ENCODE measurements around the gene HCRTR1.

HCRTR1 gene

GRCh38 chr1:31642366-31642765, 24.9 kb downstream of the HCRTR1 start:
- H3K4me1 ChIP-seq (ENCODE audit: insufficient read depth, low read length) = peaks cover 9% of the 10 kb centered on the region
- no peaks in the 10 kb centered on the region for H3K9me3 ChIP-seq (ENCODE audit: control insufficient read depth, insufficient read depth, low read length)
- no peaks in the 10 kb centered on the region for H3K36me3 ChIP-seq (ENCODE audit: insufficient read depth, low read length)
- H3K9ac ChIP-seq (ENCODE audit: low read depth, low read length) = no peak overlapping the region

GRCh38 chr1:31642897-31643296, 25.4 kb downstream of the HCRTR1 start:
- Histone ChIP-seq H3K4me1 (ENCODE audit: insufficient read depth, low read length) (peaks cover 9% of the 10 kb centered on the region), H3K9ac (ENCODE audit: low read depth, low read length) (no peak overlapping the region), H3K9me3 (ENCODE audit: control insufficient read depth, insufficient read depth, low read length) (no peaks in the 10 kb centered on the region), H3K36me3 (ENCODE audit: insufficient read depth, low read length) (no peaks in the 10 kb centered on the region)

GRCh38 chr1:31643976-31644559, 26.6 kb downstream of the HCRTR1 start:
- no peaks in the 10 kb centered on the region for H3K9me3 ChIP-seq (ENCODE audit: control insufficient read depth, insufficient read depth, low read length)
- no peaks in the 10 kb centered on the region for H3K36me3 ChIP-seq (ENCODE audit: insufficient read depth, low read length)
- H3K4me1 ChIP-seq (ENCODE audit: insufficient read depth, low read length) = peaks cover 9% of the 10 kb centered on the region
- H3K9ac ChIP-seq (ENCODE audit: low read depth, low read length) = peak overlapping the region; percentile 79

GRCh38 chr1:31644560-31645273, 27.2 kb downstream of the HCRTR1 start, which contains the start of gene PEF1:
TSS of gene PEF1 (minus strand) at chr1:31644876. CDS start at chr1:31644864, 12 bp downstream.
- H3K9ac ChIP-seq (ENCODE audit: low read depth, low read length) = peak within 1 kb of the TSS; percentile 79
- peaks cover 9% of the 10 kb centered on the region for H3K4me1 ChIP-seq (ENCODE audit: insufficient read depth, low read length)
- H3K36me3 ChIP-seq (ENCODE audit: insufficient read depth, low read length) = no peaks in the 10 kb centered on the region
- no peaks in the 10 kb centered on the region for H3K9me3 ChIP-seq (ENCODE audit: control insufficient read depth, insufficient read depth, low read length)

- Histone ChIP-seq H3K36me3 (ENCODE audit: insufficient read depth, low read length) (no peaks in the 10 kb centered on the region), H3K9me3 (ENCODE audit: control insufficient read depth, insufficient read depth, low read length) (no peaks in the 10 kb centered on the region), H3K4me1 (ENCODE audit: insufficient read depth, low read length) (peaks cover 9% of the 10 kb centered on the region), H3K9ac (ENCODE audit: low read depth, low read length) (peak overlapping the region; percentile 79; the same call in 1 of the 2 replicates)
These were observed 27.7 kb downstream of the HCRTR1 start for GRCh38 chr1:31645274-31645568.

GRCh38 chr1:31646259-31646960, 28.9 kb downstream of the HCRTR1 start:
- Histone ChIP-seq H3K9me3 (ENCODE audit: control insufficient read depth, insufficient read depth, low read length) (no peaks in the 10 kb centered on the region), H3K36me3 (ENCODE audit: insufficient read depth, low read length) (no peaks in the 10 kb centered on the region), H3K9ac (ENCODE audit: low read depth, low read length) (no peak overlapping the region), H3K4me1 (ENCODE audit: insufficient read depth, low read length) (peaks cover 3% of the 10 kb centered on the region; the same call in 1 of the 2 replicates)

GRCh38 chr1:31647106-31647505, 29.6 kb downstream of the HCRTR1 start:
- Histone ChIP-seq H3K36me3 (ENCODE audit: insufficient read depth, low read length) (no peaks in the 10 kb centered on the region), H3K9ac (ENCODE audit: low read depth, low read length) (no peak overlapping the region), H3K4me1 (ENCODE audit: insufficient read depth, low read length) (no peaks in the 10 kb centered on the region; the same call in 1 of the 2 replicates), H3K9me3 (ENCODE audit: control insufficient read depth, insufficient read depth, low read length) (no peaks in the 10 kb centered on the region)

- Histone ChIP-seq H3K36me3 (ENCODE audit: insufficient read depth, low read length) (no peaks in the 10 kb centered on the region), H3K4me1 (ENCODE audit: insufficient read depth, low read length) (no peaks in the 10 kb centered on the region), H3K9ac (ENCODE audit: low read depth, low read length) (no peak overlapping the region), H3K9me3 (ENCODE audit: control insufficient read depth, insufficient read depth, low read length) (no peaks in the 10 kb centered on the region)
These were observed 30.7 kb downstream of the HCRTR1 start for GRCh38 chr1:31648190-31648589.

- no peaks in the 10 kb centered on the region for H3K4me1 ChIP-seq (ENCODE audit: insufficient read depth, low read length)
- H3K9me3 ChIP-seq (ENCODE audit: control insufficient read depth, insufficient read depth, low read length) = no peaks in the 10 kb centered on the region
- no peaks in the 10 kb centered on the region for H3K36me3 ChIP-seq (ENCODE audit: insufficient read depth, low read length)
- H3K9ac ChIP-seq (ENCODE audit: low read depth, low read length) = no peak overlapping the region
These were observed 31.3 kb downstream of the HCRTR1 start for GRCh38 chr1:31648641-31649357.

GRCh38 chr1:31650161-31651088, 32.9 kb downstream of the HCRTR1 start:
- Histone ChIP-seq H3K9ac (ENCODE audit: low read depth, low read length) (no peak overlapping the region), H3K36me3 (ENCODE audit: insufficient read depth, low read length) (no peaks in the 10 kb centered on the region), H3K9me3 (ENCODE audit: control insufficient read depth, insufficient read depth, low read length) (no peaks in the 10 kb centered on the region), H3K4me1 (ENCODE audit: insufficient read depth, low read length) (no peaks in the 10 kb centered on the region)

- no peaks in the 10 kb centered on the region for H3K36me3 ChIP-seq (ENCODE audit: insufficient read depth, low read length)
- no peaks in the 10 kb centered on the region for H3K9me3 ChIP-seq (ENCODE audit: control insufficient read depth, insufficient read depth, low read length)
- H3K4me1 ChIP-seq (ENCODE audit: insufficient read depth, low read length) = no peaks in the 10 kb centered on the region
- H3K9ac ChIP-seq (ENCODE audit: low read depth, low read length) = no peak overlapping the region
These were observed 33.6 kb downstream of the HCRTR1 start for GRCh38 chr1:31651089-31651420.

GRCh38 chr1:31651766-31652165, 34.3 kb downstream of the HCRTR1 start:
- Histone ChIP-seq H3K4me1 (ENCODE audit: insufficient read depth, low read length) (no peaks in the 10 kb centered on the region), H3K36me3 (ENCODE audit: insufficient read depth, low read length) (no peaks in the 10 kb centered on the region), H3K9me3 (ENCODE audit: control insufficient read depth, insufficient read depth, low read length) (no peaks in the 10 kb centered on the region), H3K9ac (ENCODE audit: low read depth, low read length) (no peak overlapping the region)

GRCh38 chr1:31652891-31653499, 35.5 kb downstream of the HCRTR1 start:
- no peaks in the 10 kb centered on the region for H3K9me3 ChIP-seq (ENCODE audit: control insufficient read depth, insufficient read depth, low read length)
- H3K4me1 ChIP-seq (ENCODE audit: insufficient read depth, low read length) = no peaks in the 10 kb centered on the region
- H3K9ac ChIP-seq (ENCODE audit: low read depth, low read length) = no peak overlapping the region
- no peaks in the 10 kb centered on the region for H3K36me3 ChIP-seq (ENCODE audit: insufficient read depth, low read length)

Measured in ES-I3 (cell line).